ENCODE measurements around the gene CLDN22. TPM values are rescaled to one million over a fixed set of nuclear protein-coding genes. Genes with fewer than 3 reads are reported as not detected.

CLDN22 gene
- total and polyA plus RNA-seq, 2 of the 8 experiments (the other 6 are each of a cell fraction or from before 2014, with no cell fraction given): not detected

- no peak for TF ChIP-seq SP2 (IDR thresholded peaks at IDR 0.05; ENCODE audit: low read length)
- no peak for TF ChIP-seq POU5F1 (IDR thresholded peaks at IDR 0.05; ENCODE audit: low read depth, low read length)
Measured at GRCh38 chr4:183356173-183356830, 36.2 kb upstream of the CLDN22 start (continued).

Measured in H1 (cell line).